ENCODE measurements around the gene SLC35E3. TPM values are rescaled to one million over a fixed set of nuclear protein-coding genes. Genes with fewer than 3 reads are reported as not detected.

Gene SLC35E3
- polyA plus RNA-seq, 1 of the 3 experiments (the other 2 are of a cell fraction), result 5.7 TPM

DNA sequence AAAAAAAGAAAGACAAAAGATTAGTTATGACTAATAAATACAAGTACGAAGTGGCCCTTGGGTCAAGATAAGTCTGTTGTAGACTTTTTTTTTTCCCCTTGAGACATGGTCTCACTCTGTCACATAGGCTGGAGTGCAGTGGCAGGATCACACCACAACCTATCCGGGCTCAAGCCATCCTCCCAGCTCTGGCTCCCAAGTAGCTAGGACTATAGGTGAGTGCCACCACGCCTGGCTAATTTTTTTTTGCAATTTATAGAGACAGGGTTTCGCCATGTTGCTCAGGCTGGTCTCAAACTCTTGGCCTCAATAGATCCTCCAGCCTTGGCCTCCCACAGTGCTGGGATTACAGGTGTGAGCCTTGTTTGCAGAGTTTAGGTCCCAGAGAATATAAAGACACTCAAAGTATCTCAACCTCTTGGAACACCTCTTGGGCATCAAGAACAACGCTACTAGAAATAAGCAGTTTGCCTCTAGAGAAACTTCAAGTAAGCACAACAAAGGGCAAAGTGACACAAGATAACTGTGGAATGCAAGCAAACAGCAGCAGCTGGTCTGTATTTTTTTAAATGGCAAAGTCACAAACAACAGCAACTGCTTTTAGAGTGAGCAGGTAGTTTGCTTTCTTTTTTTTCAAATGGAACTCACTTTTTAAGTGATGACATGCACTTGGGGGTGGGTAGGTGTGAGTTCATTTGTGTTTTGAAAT, 58.1 kb downstream of the SLC35E3 start:
- ChIA-PET CTCF (no interaction called here), POLR2A (interaction anchor here (0.7 kb wide), 1 partner anchor 710 kb away, joined by 4 read pairs; no protein-coding TSS in a partner anchor)
- H3K4me3 ChIP-seq (ENCODE audit: low read depth in 2 of 2, low read length in 1 of 2), result no peak overlapping the region
- H3K9me2 ChIP-seq, result no peaks in the 10 kb centered on the region
- H4K20me1 ChIP-seq (ENCODE audit: insufficient read depth), result no peaks in the 10 kb centered on the region
- no peaks in the 10 kb centered on the region for H3K27me3 ChIP-seq (ENCODE audit: insufficient read depth)
- H3K79me2 ChIP-seq (ENCODE audit: insufficient read depth), result peaks cover 11% of the 10 kb centered on the region
- H3K9me3 ChIP-seq, result no peaks in the 10 kb centered on the region
- 93% methylated on average over 5 of the region's 5 CpGs for WGBS (ENCODE audit: low lambda C conversion rate)
- TF ChIP-seq, protein P1, sequence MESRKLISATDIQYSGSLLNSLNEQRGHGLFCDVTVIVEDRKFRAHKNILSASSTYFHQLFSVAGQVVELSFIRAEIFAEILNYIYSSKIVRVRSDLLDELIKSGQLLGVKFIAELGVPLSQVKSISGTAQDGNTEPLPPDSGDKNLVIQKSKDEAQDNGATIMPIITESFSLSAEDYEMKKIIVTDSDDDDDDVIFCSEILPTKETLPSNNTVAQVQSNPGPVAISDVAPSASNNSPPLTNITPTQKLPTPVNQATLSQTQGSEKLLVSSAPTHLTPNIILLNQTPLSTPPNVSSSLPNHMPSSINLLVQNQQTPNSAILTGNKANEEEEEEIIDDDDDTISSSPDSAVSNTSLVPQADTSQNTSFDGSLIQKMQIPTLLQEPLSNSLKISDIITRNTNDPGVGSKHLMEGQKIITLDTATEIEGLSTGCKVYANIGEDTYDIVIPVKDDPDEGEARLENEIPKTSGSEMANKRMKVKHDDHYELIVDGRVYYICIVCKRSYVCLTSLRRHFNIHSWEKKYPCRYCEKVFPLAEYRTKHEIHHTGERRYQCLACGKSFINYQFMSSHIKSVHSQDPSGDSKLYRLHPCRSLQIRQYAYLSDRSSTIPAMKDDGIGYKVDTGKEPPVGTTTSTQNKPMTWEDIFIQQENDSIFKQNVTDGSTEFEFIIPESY (IDR thresholded peaks at IDR 0.05; ENCODE audit: borderline replicate concordance, low read depth), result no peak
- TF ChIP-seq FOXJ3 (CRISPR knock-in tag; IDR thresholded peaks at IDR 0.05), result no peak
- TF ChIP-seq, protein P2, sequence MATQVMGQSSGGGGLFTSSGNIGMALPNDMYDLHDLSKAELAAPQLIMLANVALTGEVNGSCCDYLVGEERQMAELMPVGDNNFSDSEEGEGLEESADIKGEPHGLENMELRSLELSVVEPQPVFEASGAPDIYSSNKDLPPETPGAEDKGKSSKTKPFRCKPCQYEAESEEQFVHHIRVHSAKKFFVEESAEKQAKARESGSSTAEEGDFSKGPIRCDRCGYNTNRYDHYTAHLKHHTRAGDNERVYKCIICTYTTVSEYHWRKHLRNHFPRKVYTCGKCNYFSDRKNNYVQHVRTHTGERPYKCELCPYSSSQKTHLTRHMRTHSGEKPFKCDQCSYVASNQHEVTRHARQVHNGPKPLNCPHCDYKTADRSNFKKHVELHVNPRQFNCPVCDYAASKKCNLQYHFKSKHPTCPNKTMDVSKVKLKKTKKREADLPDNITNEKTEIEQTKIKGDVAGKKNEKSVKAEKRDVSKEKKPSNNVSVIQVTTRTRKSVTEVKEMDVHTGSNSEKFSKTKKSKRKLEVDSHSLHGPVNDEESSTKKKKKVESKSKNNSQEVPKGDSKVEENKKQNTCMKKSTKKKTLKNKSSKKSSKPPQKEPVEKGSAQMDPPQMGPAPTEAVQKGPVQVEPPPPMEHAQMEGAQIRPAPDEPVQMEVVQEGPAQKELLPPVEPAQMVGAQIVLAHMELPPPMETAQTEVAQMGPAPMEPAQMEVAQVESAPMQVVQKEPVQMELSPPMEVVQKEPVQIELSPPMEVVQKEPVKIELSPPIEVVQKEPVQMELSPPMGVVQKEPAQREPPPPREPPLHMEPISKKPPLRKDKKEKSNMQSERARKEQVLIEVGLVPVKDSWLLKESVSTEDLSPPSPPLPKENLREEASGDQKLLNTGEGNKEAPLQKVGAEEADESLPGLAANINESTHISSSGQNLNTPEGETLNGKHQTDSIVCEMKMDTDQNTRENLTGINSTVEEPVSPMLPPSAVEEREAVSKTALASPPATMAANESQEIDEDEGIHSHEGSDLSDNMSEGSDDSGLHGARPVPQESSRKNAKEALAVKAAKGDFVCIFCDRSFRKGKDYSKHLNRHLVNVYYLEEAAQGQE (IDR thresholded peaks at IDR 0.05; ENCODE audit: low read depth, low read length), result no peak
- TF ChIP-seq USF1 (IDR thresholded peaks at IDR 0.05; ENCODE audit: borderline replicate concordance, low read depth), result no peak
- TF ChIP-seq CHD2 (IDR thresholded peaks at IDR 0.05; ENCODE audit: low read length, partially characterized antibody), result no peak
- no peak for TF ChIP-seq IRF3 (IDR thresholded peaks at IDR 0.05; ENCODE audit: low read depth, low read length)
- TF ChIP-seq JUND (IDR thresholded peaks at IDR 0.05), result no peak
- H3K9ac ChIP-seq, result no peak overlapping the region
- H3K36me3 ChIP-seq (replicated peaks in 1 of 2; ENCODE audit: control insufficient read depth in 1 of 2, insufficient read depth in 2 of 2, low read length in 1 of 2), result peaks cover 0 to under 1% of the 10 kb centered on the region in 2 experiments
- H3K4me2 ChIP-seq, result no peak overlapping the region
- H3K27ac ChIP-seq (ENCODE audit: low read depth in 2 of 2, low read length in 1 of 2), result no peak overlapping the region
- H2AFZ ChIP-seq (ENCODE audit: low read depth), result no peak overlapping the region
- no peaks in the 10 kb centered on the region; a peak in 1 of 4 replicates for H3K4me1 ChIP-seq (ENCODE audit: control insufficient read depth in 1 of 2, insufficient read depth in 2 of 2, low read depth in 1 of 2, low read length in 1 of 2)
- DNase-seq, result no peak
- peaks cover 13% of the 10 kb centered on the region for H3F3A ChIP-seq (replicated peaks; ENCODE audit: insufficient read depth)
